Upper lobe of left lung (tissue), 4 donors: ENCODE data around the gene MAN1A1.

Experiments used
- POLR2A ChIP-seq, 4 donors: fragments of 450-650 bp; IDR thresholded peaks; one replicate each; pipeline ENCODE4 v1.5.1; 2016 to 2017; ENCODE audit warnings: antibody characterized with exemption in 4 of 4, mild to moderate bottlenecking in 2 of 4
- POLR2AphosphoS5 ChIP-seq, 2 donors: sonication (generic); formaldehyde crosslinking; IDR thresholded peaks; one replicate each; pipeline ENCODE4 v1.5.1; 2017; ENCODE audit warnings: antibody characterized with exemption in 2 of 2
- TF ChIP-seq, protein P1 (sequence below), 6 experiments: fragments of 450-650 bp in 4 of 6; fragments of 200-600 bp in 2 of 6; sonication (generic) in 2 of 6; IDR thresholded peaks; one replicate each; pipeline ENCODE4 v1.5.1; 2016 to 2019; ENCODE audit warnings: antibody characterized with exemption in 6 of 6

DNA sequence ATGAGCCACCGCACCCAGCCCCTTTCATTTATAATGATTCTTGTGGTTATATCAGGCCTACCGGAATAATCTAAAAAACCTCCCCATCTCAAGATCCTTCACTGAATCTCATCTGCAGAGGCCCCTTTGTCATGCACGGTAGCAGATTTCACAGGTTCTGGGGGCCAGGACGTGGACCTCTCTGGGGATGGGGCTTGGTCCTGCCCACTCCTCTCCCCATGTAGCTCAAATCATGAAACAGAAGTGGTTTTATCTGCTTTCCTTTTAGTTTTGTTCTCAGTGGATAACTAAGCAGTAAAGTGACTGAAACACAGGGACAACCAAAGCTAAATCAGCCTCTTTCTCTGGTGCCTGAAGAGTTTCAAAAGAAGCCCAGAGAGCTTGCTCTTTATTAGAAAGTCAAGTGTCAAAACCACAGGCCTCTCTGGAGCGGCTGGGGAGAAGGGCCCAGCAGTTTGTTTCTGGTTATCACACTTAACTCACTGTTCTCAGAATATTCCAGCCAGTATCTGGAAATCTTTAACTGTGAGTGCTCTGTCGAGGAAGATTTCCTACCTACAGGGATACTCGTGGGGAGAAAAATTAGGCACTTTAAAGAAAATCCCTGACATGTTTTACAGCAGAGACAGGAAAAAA, 210.5 kb downstream of the MAN1A1 start:
- TF ChIP-seq POLR2A (IDR thresholded peaks at IDR 0.05) (no peak), POLR2AphosphoS5 (IDR thresholded peaks at IDR 0.05) (no peak)
- TF ChIP-seq, protein P1, sequence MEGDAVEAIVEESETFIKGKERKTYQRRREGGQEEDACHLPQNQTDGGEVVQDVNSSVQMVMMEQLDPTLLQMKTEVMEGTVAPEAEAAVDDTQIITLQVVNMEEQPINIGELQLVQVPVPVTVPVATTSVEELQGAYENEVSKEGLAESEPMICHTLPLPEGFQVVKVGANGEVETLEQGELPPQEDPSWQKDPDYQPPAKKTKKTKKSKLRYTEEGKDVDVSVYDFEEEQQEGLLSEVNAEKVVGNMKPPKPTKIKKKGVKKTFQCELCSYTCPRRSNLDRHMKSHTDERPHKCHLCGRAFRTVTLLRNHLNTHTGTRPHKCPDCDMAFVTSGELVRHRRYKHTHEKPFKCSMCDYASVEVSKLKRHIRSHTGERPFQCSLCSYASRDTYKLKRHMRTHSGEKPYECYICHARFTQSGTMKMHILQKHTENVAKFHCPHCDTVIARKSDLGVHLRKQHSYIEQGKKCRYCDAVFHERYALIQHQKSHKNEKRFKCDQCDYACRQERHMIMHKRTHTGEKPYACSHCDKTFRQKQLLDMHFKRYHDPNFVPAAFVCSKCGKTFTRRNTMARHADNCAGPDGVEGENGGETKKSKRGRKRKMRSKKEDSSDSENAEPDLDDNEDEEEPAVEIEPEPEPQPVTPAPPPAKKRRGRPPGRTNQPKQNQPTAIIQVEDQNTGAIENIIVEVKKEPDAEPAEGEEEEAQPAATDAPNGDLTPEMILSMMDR (IDR thresholded peaks at IDR 0.05) = no peak
